ENCODE results near the gene DPM2.
A peak's percentile ranks its signal among the peaks of the same experiment; 100 is the strongest.

DPM2 gene

GRCh38 chr9:127937388-127938297 lies at the start of gene DPM2:
Gene DPM2 (minus strand): TSS chr9:127937854. CDS start chr9:127937820, 34 bp downstream.
- TF ChIP-seq CTCF (IDR thresholded peaks at IDR 0.05; ENCODE audit: low read depth, low read length, missing control alignments) = no peak
- peak within 1 kb of the TSS; percentile 96 for H3K4me3 ChIP-seq (replicated peaks; ENCODE audit: low read depth, low read length)
- no peak for DNase-seq (ENCODE audit: extremely low read depth, low read depth)

GRCh38 chr9:127987103-127987614 lies 49.5 kb upstream of the DPM2 start:
- no peak for TF ChIP-seq CTCF (IDR thresholded peaks at IDR 0.05; ENCODE audit: low read depth, low read length, missing control alignments)
- DNase-seq (ENCODE audit: extremely low read depth, low read depth) = no peak
- no peak overlapping the region for H3K4me3 ChIP-seq (replicated peaks; ENCODE audit: low read depth, low read length)

GRCh38 chr9:127985011-127985410 lies 47.4 kb upstream of the DPM2 start:
- DNase-seq (ENCODE audit: extremely low read depth, low read depth) = no peak

GRCh38 chr9:127983847-127984289 lies 46.2 kb upstream of the DPM2 start:
- no peak overlapping the region for H3K4me3 ChIP-seq (replicated peaks; ENCODE audit: low read depth, low read length)
- no peak for DNase-seq (ENCODE audit: extremely low read depth, low read depth)
- no peak for TF ChIP-seq CTCF (IDR thresholded peaks at IDR 0.05; ENCODE audit: low read depth, low read length, missing control alignments)

More at GRCh38 chr9:127985011-127985410, 47.4 kb upstream of the DPM2 start:
- no peak for TF ChIP-seq CTCF (IDR thresholded peaks at IDR 0.05; ENCODE audit: low read depth, low read length, missing control alignments)
- H3K4me3 ChIP-seq (replicated peaks; ENCODE audit: low read depth, low read length) = no peak overlapping the region

GRCh38 chr9:127982912-127983311 lies 45.3 kb upstream of the DPM2 start:
- no peak for DNase-seq (ENCODE audit: extremely low read depth, low read depth)
- no peak for TF ChIP-seq CTCF (IDR thresholded peaks at IDR 0.05; ENCODE audit: low read depth, low read length, missing control alignments)
- H3K4me3 ChIP-seq (replicated peaks; ENCODE audit: low read depth, low read length) = no peak overlapping the region

GRCh38 chr9:127981559-127982121 lies 44.0 kb upstream of the DPM2 start:
- TF ChIP-seq CTCF (IDR thresholded peaks at IDR 0.05; ENCODE audit: low read depth, low read length, missing control alignments) = no peak
- peak overlapping the region; percentile 44 for H3K4me3 ChIP-seq (replicated peaks; ENCODE audit: low read depth, low read length)
- no peak for DNase-seq (ENCODE audit: extremely low read depth, low read depth)

Measured in HFF-Myc (cell line).